Tibial artery (tissue), 4 donors: Measurements from ENCODE around the gene DYNLT1.
"Not testable (repeated sequence)": the region's sequence is repeated elsewhere in the genome, so short reads cannot be mapped to it uniquely, and the experiment has no call there.

Experiments used
- DNase-seq, 2 donors: peaks; one replicate each; pipeline ENCODE4 v3.0.0-alpha.2; 2019
- H3K27ac ChIP-seq, 2 donors: fragments of 200-600 bp; sonication (generic) in 1 of 2; 1 replicate in 1 of 2; 2 replicates in 1 of 2; pipeline ENCODE4 v1.5.1; 2018 to 2019; ENCODE audit warnings: mild to moderate bottlenecking in 1 of 2
- H3K27me3 ChIP-seq, 2 donors: fragments of 200-600 bp; sonication (generic) in 1 of 2; one replicate each; pipeline versions ENCODE4 v1.5.1 to v1.6.0; 2016 to 2019
- H3K36me3 ChIP-seq, 3 donors: fragments of 200-600 bp; sonication (generic) in 2 of 3; one replicate each; pipeline ENCODE4 v1.5.1; 2016 to 2019; ENCODE audit warnings: mild to moderate bottlenecking in 2 of 3
- H3K4me1 ChIP-seq, 4 donors: fragments of 200-600 bp; sonication (generic) in 2 of 4; 1 replicate in 3 of 4; 2 replicates in 1 of 4; pipeline ENCODE4 v1.5.1; 2016 to 2019
- H3K4me3 ChIP-seq, 2 donors: fragments of 200-600 bp; sonication (generic) in 1 of 2; 1 replicate in 1 of 2; 2 replicates in 1 of 2; pipeline ENCODE4 v1.5.1; 2018 to 2019; ENCODE audit warnings: mild to moderate bottlenecking in 2 of 2
- H3K9me3 ChIP-seq, 3 donors: fragments of 200-600 bp; sonication (generic) in 1 of 3; one replicate each; pipeline ENCODE4 v1.5.1; 2016 to 2019
- CTCF ChIP-seq, 2 experiments: fragments of 200-600 bp in 1 of 2; fragments of 450-650 bp in 1 of 2; IDR thresholded peaks; one replicate each; pipeline ENCODE4 v1.5.1; 2017 to 2019; ENCODE audit warnings: antibody characterized with exemption in 2 of 2, mild to moderate bottlenecking in 1 of 2, moderate library complexity in 1 of 2
- intact Hi-C: fragments of 100-400 bp; cut with DNase I; formaldehyde crosslinking; loops from one replicate; pipeline ENCODE4 v1.15.0; 2023; ENCODE audit warnings: low total_unique reads

DYNLT1 gene

DNA sequence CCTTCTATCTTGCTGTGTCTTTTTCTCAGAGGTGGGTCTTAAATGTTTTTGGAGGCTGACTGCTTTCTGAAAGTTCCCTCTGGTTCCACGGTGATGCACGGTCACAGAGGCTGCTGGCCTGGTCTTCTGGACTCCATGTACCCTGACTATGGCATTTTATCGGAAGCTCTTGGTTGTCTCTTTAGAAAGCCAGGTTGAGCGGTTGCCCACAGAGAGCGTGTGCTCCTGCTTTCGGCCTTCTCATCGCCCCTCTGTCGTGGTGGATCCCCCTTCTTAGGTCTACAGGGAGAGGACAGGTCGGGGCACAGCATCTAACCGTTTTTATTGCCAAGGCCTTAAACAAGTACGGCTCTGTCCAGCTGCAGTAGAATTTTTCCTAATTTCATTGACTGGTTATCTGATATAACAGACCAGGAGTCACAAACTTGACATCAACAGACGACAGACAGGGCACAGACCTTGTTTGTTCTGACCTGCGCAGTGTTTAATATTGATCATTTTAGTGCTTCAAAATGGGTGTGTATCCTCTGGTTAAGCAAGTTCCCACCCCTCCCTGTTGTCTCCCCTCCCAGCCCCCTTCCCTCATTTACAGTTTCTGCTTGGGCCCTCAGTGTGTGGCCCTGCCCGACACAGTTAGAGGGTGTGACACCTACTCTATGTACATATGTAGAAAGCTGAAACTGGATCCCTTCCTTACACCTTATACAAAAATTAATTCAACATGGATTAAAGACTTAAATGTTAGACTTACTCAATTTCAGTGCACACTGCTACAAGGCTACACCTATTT lies 30.0 kb upstream of the DYNLT1 start:
- Histone ChIP-seq H3K27me3 (no peaks in the 10 kb centered on the region), H3K9me3 (no peaks in the 10 kb centered on the region), H3K4me1 (no peaks in the 10 kb centered on the region), H3K36me3 (no peaks in the 10 kb centered on the region), H3K4me3 (no peak overlapping the region), H3K27ac (no peak overlapping the region)
- DNase-seq = peak in 1 of 2 donors; percentile 21
- TF ChIP-seq CTCF (IDR thresholded peaks at IDR 0.05) = no peak
- intact Hi-C loops = loop anchor here (10.0 kb wide), 1 partner anchor 1130 kb away; no protein-coding TSS in a partner anchor

DNA sequence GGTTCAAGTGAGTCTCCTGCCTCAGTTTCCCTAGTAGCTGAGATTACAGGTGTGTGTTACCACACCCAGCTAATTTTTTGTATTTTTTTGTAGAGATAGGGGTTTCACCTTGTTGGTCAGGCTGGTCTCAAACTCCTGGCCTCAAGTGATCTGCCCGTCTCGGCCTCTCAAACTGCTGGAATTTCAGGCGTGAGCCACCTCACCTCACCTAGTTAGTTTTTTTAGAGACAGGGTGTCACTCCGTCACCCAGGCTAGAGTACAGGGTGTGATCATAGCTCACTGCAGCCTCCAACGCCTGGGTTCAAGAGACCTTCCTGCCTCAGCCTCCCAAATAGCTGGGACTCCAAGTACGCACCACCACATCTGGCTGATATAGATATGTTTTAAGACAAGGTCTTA lies 28.2 kb upstream of the DYNLT1 start:
- no peaks in the 10 kb centered on the region for H3K36me3 ChIP-seq
- H3K27me3 ChIP-seq = no peaks in the 10 kb centered on the region
- no peak overlapping the region for H3K27ac ChIP-seq
- H3K4me3 ChIP-seq = no peak overlapping the region
- no peak for TF ChIP-seq CTCF (IDR thresholded peaks at IDR 0.05)
- intact Hi-C loops = loop anchor here (10.0 kb wide), 1 partner anchor 1128 kb away; no protein-coding TSS in a partner anchor
- H3K9me3 ChIP-seq = no peaks in the 10 kb centered on the region
- H3K4me1 ChIP-seq = peaks cover 0 to 3% (median 0%) of the 10 kb centered on the region in 4 donors
- peak in 1 of 2 donors; percentile 15 for DNase-seq

DNA sequence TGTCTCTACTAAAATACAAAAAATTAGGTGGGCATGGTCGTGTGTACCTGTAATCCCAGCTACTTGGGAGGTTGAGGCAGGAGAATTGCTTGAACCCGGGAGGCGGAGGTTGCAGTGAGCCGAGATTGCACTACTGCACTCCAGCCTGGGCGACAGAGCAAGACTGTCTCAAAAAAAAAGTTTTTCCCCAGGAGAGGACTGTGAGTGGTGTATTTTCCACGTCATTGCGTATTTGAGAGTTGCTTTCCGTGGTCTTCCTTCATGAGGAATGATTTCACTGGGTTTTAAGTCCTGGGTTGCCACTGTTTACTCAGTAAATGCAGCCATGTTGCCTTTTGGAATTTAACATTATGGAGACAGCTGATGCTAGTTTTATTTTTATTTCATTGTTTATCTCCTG lies 27.6 kb upstream of the DYNLT1 start:
- not testable (repeated sequence) for H3K36me3 ChIP-seq, H3K4me3 ChIP-seq, H3K27me3 ChIP-seq, H3K27ac ChIP-seq, H3K4me1 ChIP-seq, DNase-seq, H3K9me3 ChIP-seq
- intact Hi-C loops = loop anchor here (10.0 kb wide), 1 partner anchor 1127 kb away; no protein-coding TSS in a partner anchor

DNA sequence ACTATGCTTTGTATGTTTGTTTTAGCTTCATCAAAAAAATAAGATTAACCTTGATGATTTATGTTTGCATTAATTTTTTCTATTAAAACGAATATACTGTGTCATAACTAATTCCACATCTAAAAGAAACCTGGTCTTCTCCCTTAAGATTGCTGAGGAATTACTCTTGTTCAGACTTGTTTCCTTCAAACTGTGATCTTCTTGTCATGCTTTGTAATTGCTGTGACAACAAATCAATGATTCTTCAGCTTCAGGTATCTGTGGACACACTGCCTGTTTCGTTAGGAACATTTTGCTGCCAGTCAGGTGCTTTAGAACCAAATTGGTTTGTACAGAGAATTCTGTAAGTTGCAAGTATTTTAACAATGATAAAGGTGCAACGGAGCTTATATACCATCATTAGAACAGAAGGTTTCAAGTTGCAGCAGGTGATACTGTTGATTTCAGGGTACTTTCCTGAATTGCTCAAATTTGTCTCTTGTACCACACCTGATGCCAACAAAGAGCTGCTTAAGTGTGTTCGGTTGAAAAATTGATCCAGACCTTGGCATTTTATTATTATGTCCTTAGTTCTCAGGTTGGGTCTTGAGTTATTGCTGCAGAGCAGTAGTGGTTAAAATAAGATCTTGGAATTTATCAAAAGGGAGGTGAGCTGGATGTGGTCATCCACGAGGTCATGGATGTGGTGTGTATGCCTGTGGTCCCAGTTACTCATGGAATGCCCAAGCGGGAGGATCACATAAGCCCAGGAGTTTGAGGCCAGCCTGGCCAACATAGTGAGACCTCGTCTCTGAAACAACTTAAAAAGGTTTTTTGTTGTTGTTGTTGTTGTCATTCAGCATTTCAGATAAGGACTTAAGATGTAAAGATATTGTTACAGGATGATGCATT lies 24.8 kb upstream of the DYNLT1 start:
- no peak for DNase-seq
- peaks cover 0 to 5% (median 0%) of the 10 kb centered on the region in 4 donors for H3K4me1 ChIP-seq
- H3K27me3 ChIP-seq = no peaks in the 10 kb centered on the region
- intact Hi-C loops = loop anchor here (10.0 kb wide), 1 partner anchor 1125 kb away; no protein-coding TSS in a partner anchor
- TF ChIP-seq CTCF (IDR thresholded peaks at IDR 0.05) = no peak
- H3K27ac ChIP-seq = no peak overlapping the region
- no peak overlapping the region for H3K4me3 ChIP-seq
- peaks cover 0 to 5% (median 0%) of the 10 kb centered on the region in 3 donors for H3K36me3 ChIP-seq
- no peaks in the 10 kb centered on the region for H3K9me3 ChIP-seq

- no peaks in the 10 kb centered on the region for H3K9me3 ChIP-seq
- peaks cover 0 to 5% (median 0%) of the 10 kb centered on the region in 4 donors for H3K4me1 ChIP-seq
- no peaks in the 10 kb centered on the region for H3K27me3 ChIP-seq
- TF ChIP-seq CTCF (IDR thresholded peaks at IDR 0.05) = no peak
- intact Hi-C loops = no loop called here
- H3K27ac ChIP-seq = no peak overlapping the region
- H3K4me3 ChIP-seq = no peak overlapping the region
- no peak for DNase-seq
- peaks cover 0 to 5% (median 0%) of the 10 kb centered on the region in 3 donors for H3K36me3 ChIP-seq
These were observed 24.2 kb upstream of the DYNLT1 start for GRCh38 chr6:158668707-158669103.
